Left colon (tissue), 2 donors: ENCODE measurements around the gene OVAAL. TPM values are rescaled to one million over a fixed set of nuclear protein-coding genes. Genes with fewer than 3 reads are reported as not detected.

Source experiments
- ATAC-seq: fragments of 200-7000 bp; cut with Tn5 transposase; one replicate; pipeline ENCODE4 v1.9.1; 2020; ENCODE audit warnings: mild to moderate bottlenecking, moderate library complexity
- DNase-seq, 2 donors: peaks; one replicate each; pipeline ENCODE4 v3.0.0-alpha.2; 2020
- intact Hi-C, 2 donors: fragments of 100-400 bp; cut with DNase I in 1 of 2; cut with micrococcal nuclease in 1 of 2; formaldehyde crosslinking; loops; one replicate each; pipeline versions ENCODE4 v1.11.2 to v1.14.0; 2022; cut with DNase I, micrococcal nuclease
- long read RNA-seq: library from polyadenylated mRNA; unstranded; transcript quantifications from one replicate; pipeline ENCODE4 v2.0.0, GENCODE V29; 2021
- total RNA-seq, 2 donors: library from RNA; stranded (reverse); fragmentation: NEBNext Ultra II Directional; extraction: Animal tissue kit (Norgen Biotek cat#: 25700); gene quantifications; one replicate each; pipeline ENCODE4 v1.2.1, GENCODE V29; 2021
- donor health status: DM: no; HTN: no; CAD: no.
- donor health status: DM: yes; HTN: yes; CAD: no.

Gene OVAAL
- total RNA-seq: not detected
- long read RNA-seq: 0 reads

GRCh38 chr1:180558664-180559063, at the start of gene OVAAL:
TSS of gene OVAAL (plus strand) at chr1:180558964.
- intact Hi-C loops: no loop called here
- ATAC-seq (no peak), DNase-seq (no peak)

DNA sequence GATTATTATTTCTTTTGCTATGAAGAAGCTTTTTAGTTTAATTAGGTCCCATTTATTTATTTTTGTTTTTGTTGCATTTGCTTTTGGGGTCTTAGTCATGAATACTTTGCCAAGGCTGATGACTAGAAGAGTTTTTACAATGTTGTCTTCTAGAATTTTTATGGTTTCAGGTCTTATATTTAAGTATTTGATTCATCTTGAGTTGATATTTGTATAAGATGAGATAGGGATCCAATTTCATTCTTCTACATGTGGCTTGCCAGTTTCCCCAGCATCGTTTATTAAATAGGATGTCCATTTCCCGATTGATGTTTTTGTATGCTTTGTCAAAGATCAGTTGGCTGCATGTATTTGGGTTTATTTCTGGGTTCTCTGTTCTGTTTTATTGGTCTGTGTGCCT, 47.9 kb upstream of the OVAAL start:
- ATAC-seq (no peak), DNase-seq (no peak)
- intact Hi-C loops: loop anchor here (10.0 kb wide), 2 partner anchors 354 to 654 kb away; no protein-coding TSS in a partner anchor

DNA sequence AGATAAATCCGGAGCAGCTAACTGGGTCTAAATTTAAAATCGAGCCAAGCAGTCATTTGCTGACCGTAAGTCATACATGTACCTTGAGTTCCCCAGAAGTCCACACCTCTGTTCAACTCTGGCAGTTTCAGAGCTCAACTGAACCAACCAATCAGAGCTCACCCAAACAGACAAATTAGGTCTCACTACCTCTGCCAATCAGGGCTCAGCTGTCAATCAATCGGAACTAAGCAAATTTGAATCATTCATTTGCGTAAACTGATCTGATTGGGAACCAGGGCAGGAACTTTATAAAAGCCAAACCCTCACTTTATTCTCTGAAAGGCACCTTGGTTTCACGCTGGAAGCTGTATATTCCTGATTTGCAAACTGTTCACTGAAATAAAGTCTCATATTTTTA, 45.2 kb upstream of the OVAAL start:
- intact Hi-C loops: loop anchor here (10.0 kb wide), 2 partner anchors 351 to 651 kb away; no protein-coding TSS in a partner anchor
- ATAC-seq (no peak), DNase-seq (no peak)

- intact Hi-C loops: loop anchor here (5.0 to 10.0 kb wide), 3 partner anchors 347 to 649 kb away; no protein-coding TSS in a partner anchor
- DNase-seq: no peak
- no peak for ATAC-seq
Measured at GRCh38 chr1:180515364-180515763, 43.4 kb upstream of the OVAAL start.

- intact Hi-C loops: loop anchor here (5.0 to 10.0 kb wide), 3 partner anchors 346 to 649 kb away; no protein-coding TSS in a partner anchor
- ATAC-seq: peak; percentile 90
- peak in 1 of 2 donors; percentile 50 for DNase-seq
Measured at GRCh38 chr1:180515857-180516388, 42.8 kb upstream of the OVAAL start.

GRCh38 chr1:180519846-180520245, 38.9 kb upstream of the OVAAL start:
- no peak for ATAC-seq
- intact Hi-C loops: loop anchor here (5.0 to 10.0 kb wide), 3 partner anchors 342 to 645 kb away; no protein-coding TSS in a partner anchor
- DNase-seq: no peak

DNA sequence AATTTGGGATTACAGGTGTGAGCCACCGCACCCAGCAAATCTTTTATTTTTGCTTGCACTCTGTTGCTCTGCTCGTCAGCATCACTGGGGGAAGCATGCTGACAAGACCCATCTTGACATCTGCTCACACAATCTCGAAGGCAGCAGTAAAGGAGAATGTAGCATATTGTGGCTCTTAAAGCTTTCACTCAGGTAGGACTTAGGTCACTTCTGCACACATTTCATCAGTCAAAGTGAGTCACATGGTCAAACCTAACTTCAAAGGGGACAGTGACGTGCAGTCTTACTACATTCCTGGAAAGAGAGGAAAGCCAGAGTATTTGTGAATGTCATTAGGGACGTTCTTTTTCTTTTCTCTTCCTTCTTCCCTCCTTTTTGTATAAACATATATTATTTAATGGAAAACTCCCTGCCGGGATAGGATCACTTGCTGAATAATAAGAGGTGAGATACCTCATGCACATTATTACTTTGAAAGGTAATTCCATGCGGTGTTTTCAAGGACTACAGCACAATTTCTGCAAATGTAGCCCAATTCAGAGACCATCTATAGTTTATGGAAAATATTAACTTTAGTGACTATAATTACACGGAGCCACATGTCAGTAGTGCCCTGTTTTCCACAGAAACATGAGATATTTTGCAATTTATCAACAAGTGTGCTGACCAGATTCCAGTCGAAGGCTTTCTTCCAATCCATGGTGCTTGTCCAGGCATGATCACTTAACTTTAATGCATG, 37.1 kb upstream of the OVAAL start:
- intact Hi-C loops: no loop called here
- ATAC-seq (no peak), DNase-seq (no peak)

DNA sequence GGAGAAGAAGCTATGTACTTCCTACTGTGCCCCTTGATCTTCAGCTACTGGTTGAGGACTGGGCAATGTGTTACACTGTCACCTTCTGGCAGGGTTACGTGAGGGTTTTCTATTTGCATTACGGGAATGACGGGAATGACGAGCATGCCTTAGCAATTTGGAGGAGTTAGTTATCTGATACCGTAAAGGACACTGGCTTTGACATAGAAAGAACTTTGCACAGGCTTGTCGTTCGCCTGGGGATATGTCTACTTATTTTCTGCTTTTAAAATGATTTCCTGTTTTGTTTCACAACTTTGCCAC, 36.6 kb upstream of the OVAAL start:
- no peak for DNase-seq
- intact Hi-C loops: no loop called here
- ATAC-seq: no peak

DNA sequence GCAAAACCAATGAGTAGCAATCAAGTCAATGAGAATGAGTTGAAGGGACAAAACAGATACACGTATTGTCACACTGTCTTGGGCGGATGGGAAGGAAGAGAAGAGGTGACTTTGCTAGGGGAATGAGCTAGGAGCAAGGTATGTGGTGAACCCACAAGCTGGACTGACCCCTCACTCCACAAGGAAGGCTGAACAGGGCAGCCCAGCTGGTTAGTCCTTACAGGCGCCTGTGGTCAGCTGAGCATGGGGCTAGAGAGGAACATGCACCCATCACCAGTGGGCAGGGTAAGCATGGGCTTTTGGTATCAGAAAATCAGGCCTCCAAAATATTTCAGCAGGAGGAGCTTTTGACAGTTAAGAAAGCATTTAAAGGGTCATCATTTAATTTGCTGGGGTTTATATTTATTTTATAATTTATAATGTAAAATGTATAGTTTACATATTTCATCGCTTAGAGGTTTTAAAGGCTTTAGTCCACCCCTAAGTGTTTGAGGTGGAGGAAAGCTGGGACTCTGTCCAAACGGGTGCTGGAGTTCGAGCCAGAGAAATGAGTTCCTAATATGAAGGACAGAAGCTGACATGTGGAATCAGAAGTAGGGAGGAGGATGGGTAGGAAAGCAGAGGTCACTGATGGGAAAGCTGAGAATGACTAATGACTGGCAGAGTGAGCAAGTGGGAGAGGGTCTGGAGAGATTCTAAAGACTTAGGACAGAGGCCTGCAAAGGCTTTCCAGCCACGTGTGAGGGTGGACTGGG, 34.4 kb upstream of the OVAAL start:
- no peak for DNase-seq
- ATAC-seq: no peak
- intact Hi-C loops: no loop called here

DNA sequence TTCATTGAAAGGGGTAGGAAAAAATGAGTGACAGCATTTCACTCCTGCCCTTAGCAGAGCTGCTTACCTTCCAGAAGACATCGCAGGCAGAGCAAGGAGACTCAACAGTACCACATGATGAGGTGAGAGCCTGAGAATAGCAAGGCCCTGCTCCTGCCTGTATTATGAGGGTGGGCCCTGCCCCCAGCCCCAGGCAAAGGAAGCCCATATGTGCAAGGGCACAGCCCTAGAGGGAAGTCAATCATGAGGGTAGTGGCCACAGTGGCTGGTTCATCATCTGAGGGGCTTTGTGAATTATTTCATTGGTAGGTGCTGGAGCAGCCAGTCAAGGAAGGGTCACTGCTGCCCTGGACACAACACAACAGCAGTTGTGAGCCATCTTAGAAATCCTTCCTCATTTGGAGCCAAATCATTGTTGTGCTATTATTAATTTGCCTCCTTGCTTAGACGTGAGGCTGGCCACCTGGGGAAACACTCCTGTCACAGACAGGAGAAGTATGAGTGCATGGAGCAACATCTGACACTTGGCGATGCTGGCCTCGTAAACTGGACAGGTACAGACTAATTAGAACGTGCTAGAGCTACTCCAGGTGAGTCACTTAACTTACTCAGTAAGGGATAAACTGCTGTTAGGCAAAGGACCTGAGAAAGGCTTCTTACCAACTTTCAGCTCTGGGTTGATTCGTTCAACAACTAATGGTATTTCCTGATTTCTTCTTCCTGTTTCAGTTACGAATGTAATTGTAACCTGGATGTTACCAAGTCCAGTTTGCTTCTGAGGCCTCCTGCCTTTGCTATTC, 33.6 kb upstream of the OVAAL start:
- no peak for ATAC-seq
- intact Hi-C loops: no loop called here
- DNase-seq: no peak

DNA sequence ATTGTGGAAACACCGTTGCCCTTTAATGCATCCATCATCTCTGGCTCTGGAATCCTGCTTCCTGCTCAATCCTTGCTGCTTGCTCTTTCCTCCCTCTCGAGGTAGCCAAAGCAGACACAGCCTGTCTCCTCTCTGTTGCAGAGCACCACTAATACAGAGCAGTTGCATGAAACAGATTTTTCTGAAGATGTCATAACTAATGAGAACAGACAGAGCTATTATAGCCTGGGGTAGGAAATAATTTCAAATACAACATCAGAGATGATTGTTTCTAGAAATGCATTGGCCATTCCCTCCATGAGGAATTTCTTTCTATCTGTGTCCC, 33.1 kb upstream of the OVAAL start:
- ATAC-seq (no peak), DNase-seq (no peak)
- intact Hi-C loops: no loop called here

DNA sequence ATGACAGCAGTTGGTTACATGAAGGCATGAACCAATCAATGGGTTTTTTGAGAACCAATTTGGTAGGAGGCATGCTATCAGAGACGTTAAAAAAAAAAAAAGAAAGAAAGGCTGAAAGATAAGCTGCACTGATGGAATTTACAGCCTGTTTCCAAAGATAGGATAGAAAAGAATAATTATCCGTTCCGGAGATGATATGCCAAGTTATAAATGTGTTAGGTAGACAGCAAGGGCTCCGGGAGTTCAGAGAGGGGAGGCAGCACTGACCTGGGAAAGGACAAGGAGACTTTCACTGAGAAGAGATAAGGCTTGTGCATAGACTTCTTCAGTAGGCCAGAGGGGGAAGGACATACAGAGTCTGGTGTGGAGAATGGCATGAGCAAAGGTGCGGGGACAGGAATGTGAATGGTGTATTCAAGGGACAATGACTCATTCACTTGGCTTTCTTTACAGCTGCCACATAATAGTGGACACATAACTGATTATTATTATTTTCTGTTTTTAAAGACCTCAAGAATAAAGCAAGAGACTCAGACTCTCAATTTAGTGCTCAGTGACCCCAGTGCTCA, 31.6 kb upstream of the OVAAL start:
- DNase-seq (no peak), ATAC-seq (no peak)
- intact Hi-C loops: no loop called here

- intact Hi-C loops: no loop called here
- ATAC-seq (no peak), DNase-seq (no peak)
Measured at GRCh38 chr1:180528868-180529470, 29.8 kb upstream of the OVAAL start.

DNA sequence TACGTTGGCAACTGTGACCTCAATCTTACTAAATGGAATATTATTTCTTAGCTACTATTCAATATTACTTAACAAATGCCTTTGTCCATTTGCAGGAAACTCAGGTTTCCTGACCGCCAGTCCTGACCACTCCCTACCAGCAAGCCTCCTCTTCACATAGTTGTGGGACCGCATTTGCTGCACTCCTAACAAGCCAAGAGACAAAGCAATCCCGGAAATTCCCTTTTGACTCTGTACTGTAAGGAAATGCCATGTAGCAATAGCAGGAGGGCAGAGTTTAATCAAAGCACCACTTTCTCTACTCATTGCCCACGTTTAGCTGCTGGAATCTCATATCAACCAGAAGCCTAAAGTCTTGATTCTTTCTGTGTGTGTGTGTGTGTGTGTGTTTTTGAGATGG, 28.3 kb upstream of the OVAAL start:
- DNase-seq (peak in 1 of 2 donors; percentile 38), ATAC-seq (peak; percentile 95)
- intact Hi-C loops: no loop called here

- DNase-seq (no peak), ATAC-seq (no peak)
- intact Hi-C loops: no loop called here
Measured at GRCh38 chr1:180532854-180533253, 25.9 kb upstream of the OVAAL start.

DNA sequence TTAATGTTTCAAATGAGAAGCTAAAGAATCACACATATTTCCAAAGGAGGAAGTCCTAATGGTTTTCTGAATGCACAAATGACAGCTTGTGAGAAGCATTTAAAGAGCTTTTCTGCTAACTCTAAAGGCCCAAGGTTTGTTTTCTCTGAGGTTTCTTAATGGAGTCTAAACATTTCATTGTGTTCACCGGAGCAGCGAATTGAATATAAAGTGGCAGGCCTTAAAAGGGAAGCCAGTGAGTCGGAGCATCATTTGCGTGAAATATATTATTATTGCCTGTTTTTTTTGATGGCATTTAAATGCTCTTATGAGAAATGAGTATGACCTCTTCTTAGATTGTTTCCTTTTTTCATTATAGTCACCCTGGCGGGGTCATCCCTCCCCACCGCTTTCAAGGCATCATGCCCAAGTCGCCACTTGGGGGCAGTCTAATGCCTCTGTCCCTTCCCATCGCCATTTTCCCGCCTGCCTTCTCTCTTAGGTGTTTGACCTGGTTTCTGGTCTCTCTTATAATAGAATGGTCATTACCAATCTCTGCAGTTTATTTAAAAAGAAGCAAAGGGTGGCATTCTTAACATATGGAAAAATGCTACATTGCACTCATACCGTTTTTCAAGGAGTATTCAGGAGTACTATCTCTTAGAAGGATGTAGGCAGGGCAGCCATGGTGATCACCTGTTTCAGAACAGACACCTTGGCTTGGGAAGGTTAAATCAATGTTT, 25.3 kb upstream of the OVAAL start:
- DNase-seq: peak; percentile 44 to 80
- intact Hi-C loops: no loop called here
- peak; percentile 83 for ATAC-seq

- intact Hi-C loops: no loop called here
- no peak for DNase-seq
- no peak for ATAC-seq
Measured at GRCh38 chr1:180534214-180534613, 24.6 kb upstream of the OVAAL start.

GRCh38 chr1:180535418-180535999, 23.3 kb upstream of the OVAAL start:
- intact Hi-C loops: loop anchor here in 1 of 2 donors (5.0 kb wide), 1 partner anchor 327 kb away; no protein-coding TSS in a partner anchor
- DNase-seq: no peak
- no peak for ATAC-seq
